GM11168 (cell line): ENCODE results near the gene RIMBP2.

ENCODE experiments used
- in situ Hi-C: fragments of 300-500 bp; cut with MboI; formaldehyde crosslinking; loops from one replicate; pipeline ENCODE4 v1.12.0; 2022; ENCODE audit warnings: low sequenced_read_pairs; ENCODE audit not compliant: unreplicated experiment

The RIMBP2 gene

GRCh38 chr12:130441771-130442760 lies 274.0 kb downstream of the RIMBP2 start:
- in situ Hi-C loops: no loop called here

- in situ Hi-C loops: no loop called here
Measured at GRCh38 chr12:130440411-130441080, 275.6 kb downstream of the RIMBP2 start.

GRCh38 chr12:130439250-130439649 lies 276.8 kb downstream of the RIMBP2 start:
- in situ Hi-C loops: no loop called here

GRCh38 chr12:130438711-130439110 lies 277.4 kb downstream of the RIMBP2 start:
- in situ Hi-C loops: no loop called here

- in situ Hi-C loops: no loop called here
Measured at GRCh38 chr12:130438243-130438620, 277.9 kb downstream of the RIMBP2 start.

- in situ Hi-C loops: no loop called here
Measured at GRCh38 chr12:130437555-130438242, 278.4 kb downstream of the RIMBP2 start.

- in situ Hi-C loops: no loop called here
Measured at GRCh38 chr12:130436741-130437501, 279.2 kb downstream of the RIMBP2 start.

GRCh38 chr12:130435826-130436225 lies 280.3 kb downstream of the RIMBP2 start:
- in situ Hi-C loops: no loop called here

- in situ Hi-C loops: no loop called here
Measured at GRCh38 chr12:130435331-130435730, 280.8 kb downstream of the RIMBP2 start.

- in situ Hi-C loops: no loop called here
Measured at GRCh38 chr12:130434560-130434959, 281.5 kb downstream of the RIMBP2 start.

- in situ Hi-C loops: no loop called here
Measured at GRCh38 chr12:130433834-130434233, 282.3 kb downstream of the RIMBP2 start.

- in situ Hi-C loops: no loop called here
Measured at GRCh38 chr12:130433411-130433810, 282.7 kb downstream of the RIMBP2 start.

- in situ Hi-C loops: no loop called here
Measured at GRCh38 chr12:130431176-130431575, 284.9 kb downstream of the RIMBP2 start.

- in situ Hi-C loops: no loop called here
Measured at GRCh38 chr12:130429656-130430505, 286.2 kb downstream of the RIMBP2 start.

GRCh38 chr12:130428116-130428515 lies 288.0 kb downstream of the RIMBP2 start:
- in situ Hi-C loops: no loop called here

- in situ Hi-C loops: no loop called here
Measured at GRCh38 chr12:130427381-130427887, 288.7 kb downstream of the RIMBP2 start.

GRCh38 chr12:130425698-130426245 lies 290.3 kb downstream of the RIMBP2 start:
- in situ Hi-C loops: no loop called here

GRCh38 chr12:130424858-130425697 lies 291.0 kb downstream of the RIMBP2 start:
- in situ Hi-C loops: no loop called here
